ENCODE measurements around the gene IMMP2L. TPM values are rescaled to one million over a fixed set of nuclear protein-coding genes. Genes with fewer than 3 reads are reported as not detected.

The IMMP2L gene
- total and polyA plus RNA-seq, 4 experiments from 2014 or later = 23.5 to 32.2 (median 29.5) TPM

GRCh38 chr7:111090846-111091245, 471.4 kb downstream of the IMMP2L start, which contains the start of gene LRRN3:
Gene LRRN3, plus strand, starts transcription at chr7:111091127. Its CDS starts 31,646 bp downstream, at chr7:111122773.
- Mint-ChIP-seq H3K4me3 (peak within 1 kb of the TSS; percentile 70 to 88 (median 85)), H3K36me3 (no peaks in the 10 kb centered on the region), H3K27me3 (no peaks in the 10 kb centered on the region), H3K4me1 (peaks cover 4 to 11% (median 6%) of the 10 kb centered on the region in 4 donors), H3K27ac (peak within 1 kb of the TSS; percentile 17 to 87 (median 60)), H3K9me3 (no peaks in the 10 kb centered on the region)
- H3K36me3 ChIP-seq (ENCODE audit: insufficient read depth, low read length) = no peaks in the 10 kb centered on the region
- peak in 1 of 5 donors; percentile 18 for DNase-seq
- no peaks in the 10 kb centered on the region for H3K27me3 ChIP-seq (ENCODE audit: insufficient read depth, low read length)
- peaks cover 7% of the 10 kb centered on the region for H3K4me1 ChIP-seq (ENCODE audit: insufficient read depth, low read length)
- no peak within 1 kb of the TSS for H3K27ac ChIP-seq (ENCODE audit: low read depth, low read length)
- peak within 1 kb of the TSS; percentile 8 to 17 for H3K4me3 ChIP-seq (ENCODE audit: low read length in 2 of 2)
- CTCF ChIA-PET (ENCODE audit: partially characterized antibody) = interaction anchor here (0.7 to 1.2 kb wide), 5 partner anchors 14 to 355 kb away, joined by 3 to 5 read pairs (median 4); no protein-coding TSS in a partner anchor
- no peaks in the 10 kb centered on the region for H3K9me3 ChIP-seq (ENCODE audit: control insufficient read depth in 1 of 2, low read length in 2 of 2)
- intact Hi-C loops (cut with micrococcal nuclease) = loop anchor here (5.0 kb wide), 1 partner anchor 471 kb away; the partner anchor contains the start of gene IMMP2L
- POLR2A ChIA-PET (ENCODE audit: partially characterized antibody) = interaction anchor here (0.6 to 4.6 kb wide), 3 partner anchors 7 to 471 kb away, joined by 3 to 23 read pairs (median 4); partner anchors contain the start of gene IMMP2L

GRCh38 chr7:111089822-111090426, 472.4 kb downstream of the IMMP2L start:
- Histone ChIP-seq H3K4me3 (ENCODE audit: low read length in 2 of 2) (no peak overlapping the region), H3K9me3 (ENCODE audit: control insufficient read depth in 1 of 2, low read length in 2 of 2) (no peaks in the 10 kb centered on the region), H3K36me3 (ENCODE audit: insufficient read depth, low read length) (no peaks in the 10 kb centered on the region), H3K27me3 (ENCODE audit: insufficient read depth, low read length) (no peaks in the 10 kb centered on the region), H3K27ac (ENCODE audit: low read depth, low read length) (no peak overlapping the region), H3K4me1 (ENCODE audit: insufficient read depth, low read length) (peaks cover 7% of the 10 kb centered on the region)
- peaks cover 5 to 17% (median 9%) of the 10 kb centered on the region in 4 donors for H3K4me1 Mint-ChIP-seq
- POLR2A ChIA-PET (ENCODE audit: partially characterized antibody) = no interaction called here
- no peaks in the 10 kb centered on the region for H3K36me3 Mint-ChIP-seq
- H3K27ac Mint-ChIP-seq = no peak overlapping the region
- peak in 4 of 5 donors; percentile 22 to 42 (median 32) for DNase-seq
- CTCF ChIA-PET (ENCODE audit: partially characterized antibody) = interaction anchor here (0.7 to 1.2 kb wide), 4 partner anchors 13 to 629 kb away, joined by 3 to 5 read pairs (median 4); no protein-coding TSS in a partner anchor
- H3K27me3 Mint-ChIP-seq = no peaks in the 10 kb centered on the region
- intact Hi-C loops (cut with micrococcal nuclease) = loop anchor here (1.0 to 5.0 kb wide), 2 partner anchors 396 to 472 kb away; partner anchors contain the start of gene IMMP2L
- peak overlapping the region in 1 of 8 donors; percentile 22 for H3K4me3 Mint-ChIP-seq
- no peaks in the 10 kb centered on the region for H3K9me3 Mint-ChIP-seq

DNA sequence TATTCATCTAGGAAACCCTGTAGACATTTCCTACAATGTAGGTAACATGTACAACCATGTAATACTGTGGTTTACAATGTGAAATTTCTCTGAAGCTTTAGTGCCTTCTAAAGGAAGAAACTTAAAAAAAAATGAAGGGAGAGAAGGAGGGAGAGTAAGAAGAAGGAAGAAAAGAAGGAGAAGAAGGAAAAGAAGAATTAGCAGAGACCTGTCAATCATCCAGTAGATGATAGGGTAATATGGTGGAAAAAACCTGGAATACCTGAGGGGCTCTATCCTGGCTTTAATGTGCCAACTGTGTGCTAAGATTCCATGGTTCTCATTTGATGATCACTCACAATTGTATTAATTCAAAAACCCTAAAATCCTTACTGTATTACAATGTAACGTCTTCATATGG, 474.0 kb downstream of the IMMP2L start:
- H3K4me1 Mint-ChIP-seq = peaks cover 18 to 27% (median 24%) of the 10 kb centered on the region in 4 donors
- H3K36me3 ChIP-seq (ENCODE audit: insufficient read depth, low read length) = no peaks in the 10 kb centered on the region
- ChIA-PET CTCF (ENCODE audit: partially characterized antibody) (no interaction called here), POLR2A (ENCODE audit: partially characterized antibody) (no interaction called here)
- peaks cover 23% of the 10 kb centered on the region for H3K4me1 ChIP-seq (ENCODE audit: insufficient read depth, low read length)
- no peaks in the 10 kb centered on the region for H3K27me3 ChIP-seq (ENCODE audit: insufficient read depth, low read length)
- no peak overlapping the region for H3K4me3 ChIP-seq (ENCODE audit: low read length in 2 of 2)
- no peak for DNase-seq
- H3K4me3 Mint-ChIP-seq = no peak overlapping the region
- H3K36me3 Mint-ChIP-seq = no peaks in the 10 kb centered on the region
- no peaks in the 10 kb centered on the region for H3K9me3 ChIP-seq (ENCODE audit: control insufficient read depth in 1 of 2, low read length in 2 of 2)
- H3K27ac Mint-ChIP-seq = peak overlapping the region in 1 of 7 donors; percentile 14
- no peaks in the 10 kb centered on the region for H3K27me3 Mint-ChIP-seq
- intact Hi-C loops (cut with micrococcal nuclease) = no loop called here
- no peak overlapping the region for H3K27ac ChIP-seq (ENCODE audit: low read depth, low read length)
- no peaks in the 10 kb centered on the region for H3K9me3 Mint-ChIP-seq

GRCh38 chr7:111086532-111086931, 475.8 kb downstream of the IMMP2L start:
- no peaks in the 10 kb centered on the region for H3K27me3 ChIP-seq (ENCODE audit: insufficient read depth, low read length)
- H3K4me3 ChIP-seq (ENCODE audit: low read length in 2 of 2) = no peak overlapping the region
- no peaks in the 10 kb centered on the region for H3K36me3 ChIP-seq (ENCODE audit: insufficient read depth, low read length)
- CTCF ChIA-PET (ENCODE audit: partially characterized antibody) = interaction anchor here (1.4 to 3.4 kb wide), 2 partner anchors 12 to 58 kb away, joined by 3 to 15 read pairs; no protein-coding TSS in a partner anchor
- Mint-ChIP-seq H3K4me1 (peaks cover 34 to 38% (median 36%) of the 10 kb centered on the region in 4 donors), H3K27ac (peak overlapping the region in 1 of 7 donors; percentile 4), H3K27me3 (no peaks in the 10 kb centered on the region), H3K9me3 (no peaks in the 10 kb centered on the region), H3K4me3 (no peak overlapping the region), H3K36me3 (no peaks in the 10 kb centered on the region)
- H3K4me1 ChIP-seq (ENCODE audit: insufficient read depth, low read length) = peaks cover 41% of the 10 kb centered on the region
- H3K9me3 ChIP-seq (ENCODE audit: control insufficient read depth in 1 of 2, low read length in 2 of 2) = no peaks in the 10 kb centered on the region
- DNase-seq = no peak
- POLR2A ChIA-PET (ENCODE audit: partially characterized antibody) = interaction anchor here (0.6 to 1.1 kb wide), 2 partner anchors 40 to 72 kb away, joined by 3 read pairs; no protein-coding TSS in a partner anchor
- no peak overlapping the region for H3K27ac ChIP-seq (ENCODE audit: low read depth, low read length)
- intact Hi-C loops (cut with micrococcal nuclease) = no loop called here

DNA sequence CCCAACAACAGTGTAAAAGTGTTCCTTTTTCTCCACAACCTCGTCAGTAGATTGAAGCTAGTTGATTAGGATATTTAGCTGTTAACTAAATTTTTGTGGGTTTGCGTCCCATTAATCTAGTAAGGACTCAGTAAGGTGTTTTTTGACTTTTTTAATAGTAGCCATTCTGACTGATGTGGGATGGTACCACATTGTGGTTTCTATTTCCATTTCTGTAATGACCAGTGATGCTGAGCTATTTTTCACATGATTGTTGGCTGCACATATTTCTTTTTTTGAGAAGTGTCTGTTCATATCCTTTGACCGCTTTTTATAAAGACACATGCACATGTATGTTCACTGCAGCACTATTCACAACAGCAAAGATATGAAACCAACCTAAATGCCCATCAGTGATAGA, 476.9 kb downstream of the IMMP2L start:
- intact Hi-C loops (cut with micrococcal nuclease) = no loop called here
- H3K36me3 Mint-ChIP-seq = no peaks in the 10 kb centered on the region
- H3K4me3 Mint-ChIP-seq = no peak overlapping the region
- CTCF ChIA-PET (ENCODE audit: partially characterized antibody) = interaction anchor here (0.8 to 3.4 kb wide), 3 partner anchors 10 to 108 kb away, joined by 3 to 15 read pairs (median 3); no protein-coding TSS in a partner anchor
- peaks cover 37 to 46% (median 40%) of the 10 kb centered on the region in 4 donors for H3K4me1 Mint-ChIP-seq
- no peak for DNase-seq
- H3K4me1 ChIP-seq (ENCODE audit: insufficient read depth, low read length) = peaks cover 48% of the 10 kb centered on the region
- no peaks in the 10 kb centered on the region for H3K9me3 Mint-ChIP-seq
- H3K27ac ChIP-seq (ENCODE audit: low read depth, low read length) = no peak overlapping the region
- H3K36me3 ChIP-seq (ENCODE audit: insufficient read depth, low read length) = no peaks in the 10 kb centered on the region
- no peak overlapping the region for H3K27ac Mint-ChIP-seq
- H3K4me3 ChIP-seq (ENCODE audit: low read length in 2 of 2) = no peak overlapping the region
- H3K27me3 Mint-ChIP-seq = no peaks in the 10 kb centered on the region
- H3K27me3 ChIP-seq (ENCODE audit: insufficient read depth, low read length) = no peaks in the 10 kb centered on the region
- POLR2A ChIA-PET (ENCODE audit: partially characterized antibody) = interaction anchor here (2.6 kb wide), 1 partner anchor 8 kb away, joined by 23 read pairs; no protein-coding TSS in a partner anchor
- no peaks in the 10 kb centered on the region for H3K9me3 ChIP-seq (ENCODE audit: control insufficient read depth in 1 of 2, low read length in 2 of 2)

DNA sequence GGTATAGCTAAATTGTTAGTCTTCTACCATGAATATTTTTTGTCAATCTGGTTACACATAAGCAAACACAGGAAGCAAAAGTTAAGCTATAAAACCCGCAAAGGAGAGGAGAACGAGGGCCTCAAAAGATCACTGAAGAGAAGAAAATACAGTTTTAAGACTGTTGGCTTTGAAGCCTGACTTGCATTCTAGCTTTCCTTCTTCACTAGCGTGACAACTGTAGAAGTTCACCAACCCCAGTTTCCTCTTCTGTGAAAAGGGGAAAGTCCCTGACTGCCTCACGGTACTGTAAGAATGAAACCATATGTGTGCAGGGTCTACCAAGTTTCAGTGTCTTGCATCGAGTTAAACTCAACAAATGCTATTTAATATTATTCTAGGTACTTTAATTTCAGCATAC, 478.9 kb downstream of the IMMP2L start:
- Histone ChIP-seq H3K27ac (ENCODE audit: low read depth, low read length) (peak overlapping the region; percentile 13), H3K27me3 (ENCODE audit: insufficient read depth, low read length) (no peaks in the 10 kb centered on the region), H3K36me3 (ENCODE audit: insufficient read depth, low read length) (no peaks in the 10 kb centered on the region), H3K4me3 (ENCODE audit: low read length in 2 of 2) (no peak overlapping the region), H3K9me3 (ENCODE audit: control insufficient read depth in 1 of 2, low read length in 2 of 2) (no peaks in the 10 kb centered on the region), H3K4me1 (ENCODE audit: insufficient read depth, low read length) (peaks cover 48% of the 10 kb centered on the region)
- H3K36me3 Mint-ChIP-seq = no peaks in the 10 kb centered on the region
- ChIA-PET CTCF (ENCODE audit: partially characterized antibody) (interaction anchor here (0.7 to 1.5 kb wide), 7 partner anchors 9 to 54 kb away, joined by 3 to 14 read pairs (median 6); no protein-coding TSS in a partner anchor), POLR2A (ENCODE audit: partially characterized antibody) (interaction anchor here (0.7 to 3.3 kb wide), 21 partner anchors 9 to 479 kb away, joined by 3 to 23 read pairs (median 5); partner anchors contain the start of gene IMMP2L)
- H3K9me3 Mint-ChIP-seq = no peaks in the 10 kb centered on the region
- intact Hi-C loops (cut with micrococcal nuclease) = loop anchor here (2.0 kb wide), 2 partner anchors 59 to 71 kb away; no protein-coding TSS in a partner anchor
- DNase-seq = peak; percentile 65 to 79 (median 70)
- peaks cover 37 to 46% (median 39%) of the 10 kb centered on the region in 4 donors for H3K4me1 Mint-ChIP-seq
- no peaks in the 10 kb centered on the region for H3K27me3 Mint-ChIP-seq
- peak overlapping the region; percentile 50 to 96 (median 86) for H3K27ac Mint-ChIP-seq
- H3K4me3 Mint-ChIP-seq = peak overlapping the region in 7 of 8 donors; percentile 7 to 82 (median 54)

DNA sequence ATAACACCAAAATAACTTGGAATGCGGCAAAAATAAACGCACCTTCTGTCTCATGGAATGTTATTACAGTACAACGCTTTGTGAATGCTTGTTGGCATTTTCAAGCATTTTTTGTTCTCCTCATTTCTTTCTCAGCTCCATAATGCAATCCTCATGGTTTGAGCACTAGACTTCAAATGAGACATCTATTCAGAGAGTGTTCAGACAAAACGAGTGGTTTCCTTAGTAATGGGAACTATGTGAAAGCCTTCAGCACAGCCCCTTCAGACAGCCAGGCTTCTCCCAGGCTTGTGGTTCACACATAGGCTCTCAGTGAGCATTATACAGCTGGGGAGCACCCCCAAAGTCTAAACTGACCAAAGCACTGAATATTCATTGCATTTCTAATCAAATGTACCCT, 479.9 kb downstream of the IMMP2L start:
- Histone ChIP-seq H3K4me3 (ENCODE audit: low read length in 2 of 2) (no peak overlapping the region), H3K27me3 (ENCODE audit: insufficient read depth, low read length) (no peaks in the 10 kb centered on the region), H3K9me3 (ENCODE audit: control insufficient read depth in 1 of 2, low read length in 2 of 2) (no peaks in the 10 kb centered on the region), H3K4me1 (ENCODE audit: insufficient read depth, low read length) (peaks cover 48% of the 10 kb centered on the region), H3K36me3 (ENCODE audit: insufficient read depth, low read length) (no peaks in the 10 kb centered on the region), H3K27ac (ENCODE audit: low read depth, low read length) (peak overlapping the region; percentile 13)
- H3K36me3 Mint-ChIP-seq = no peaks in the 10 kb centered on the region
- intact Hi-C loops (cut with micrococcal nuclease) = loop anchor here (2.0 kb wide), 2 partner anchors 58 to 70 kb away; no protein-coding TSS in a partner anchor
- no peak for DNase-seq
- H3K4me1 Mint-ChIP-seq = peaks cover 36 to 46% (median 39%) of the 10 kb centered on the region in 4 donors
- no peaks in the 10 kb centered on the region for H3K27me3 Mint-ChIP-seq
- peak overlapping the region; percentile 47 to 87 (median 78) for H3K27ac Mint-ChIP-seq
- H3K4me3 Mint-ChIP-seq = peak overlapping the region in 5 of 8 donors; percentile 4 to 57 (median 33)
- H3K9me3 Mint-ChIP-seq = no peaks in the 10 kb centered on the region
- POLR2A ChIA-PET (ENCODE audit: partially characterized antibody) = interaction anchor here (1.2 to 3.3 kb wide), 4 partner anchors 54 to 82 kb away, joined by 3 to 18 read pairs (median 4); no protein-coding TSS in a partner anchor
- CTCF ChIA-PET (ENCODE audit: partially characterized antibody) = interaction anchor here (1.2 to 1.3 kb wide), 2 partner anchors 16 to 17 kb away, joined by 3 to 12 read pairs; no protein-coding TSS in a partner anchor
